NCI-H146 (cell line): Measurements from ENCODE around the gene PANX3.
"Not testable (repeated sequence)": the region's sequence is repeated elsewhere in the genome, so short reads cannot be mapped to it uniquely, and the experiment has no call there.

Experiments used
- DNase-seq: peaks from one replicate; lab custom pipeline; 2025; lab: John Stamatoyannopoulos, UW

PANX3 gene

GRCh38 chr11:124611064-124611463 lies at the start of gene PANX3:
TSS of gene PANX3 (plus strand) at chr11:124611428. CDS start at chr11:124611557, 129 bp downstream.
- no peak for DNase-seq

GRCh38 chr11:124569697-124570096 lies 41.5 kb upstream of the PANX3 start, which contains the start of gene OR8A1:
TSS of gene OR8A1 (plus strand) at chr11:124569997. CDS start at chr11:124570120, 123 bp downstream.
- no peak for DNase-seq

- DNase-seq: no peak
Measured at GRCh38 chr11:124570160-124570559, 41.1 kb upstream of the PANX3 start.

GRCh38 chr11:124577716-124578427 lies 33.4 kb upstream of the PANX3 start:
- no peak for DNase-seq

- DNase-seq: no peak
Measured at GRCh38 chr11:124578761-124579160, 32.5 kb upstream of the PANX3 start.

GRCh38 chr11:124581817-124582216 lies 29.4 kb upstream of the PANX3 start:
- DNase-seq: no peak

- no peak for DNase-seq
Measured at GRCh38 chr11:124582565-124582964, 28.7 kb upstream of the PANX3 start.

- DNase-seq: peak; percentile 56
Measured at GRCh38 chr11:124583781-124584180, 27.4 kb upstream of the PANX3 start.

- DNase-seq: no peak
Measured at GRCh38 chr11:124584681-124585372, 26.4 kb upstream of the PANX3 start.

- DNase-seq: peak; percentile 30
Measured at GRCh38 chr11:124586238-124586860, 24.9 kb upstream of the PANX3 start.

- no peak for DNase-seq
Measured at GRCh38 chr11:124591430-124591829, 19.8 kb upstream of the PANX3 start.

- DNase-seq: no peak
Measured at GRCh38 chr11:124592627-124593026, 18.6 kb upstream of the PANX3 start.

GRCh38 chr11:124595302-124595701 lies 15.9 kb upstream of the PANX3 start:
- no peak for DNase-seq

- DNase-seq: no peak
Measured at GRCh38 chr11:124597626-124598025, 13.6 kb upstream of the PANX3 start.

GRCh38 chr11:124600621-124601320 lies 10.5 kb upstream of the PANX3 start:
- DNase-seq: no peak

GRCh38 chr11:124602193-124602592 lies 9.0 kb upstream of the PANX3 start:
- DNase-seq: no peak

- not testable (repeated sequence) for DNase-seq
Measured at GRCh38 chr11:124602723-124603122, 8.5 kb upstream of the PANX3 start.

- no peak for DNase-seq
Measured at GRCh38 chr11:124605719-124606118, 5.5 kb upstream of the PANX3 start.

GRCh38 chr11:124608147-124608546 lies 3.1 kb upstream of the PANX3 start:
- DNase-seq: no peak

- DNase-seq: no peak
Measured at GRCh38 chr11:124610295-124610694, 933 bp upstream of the PANX3 start.

- DNase-seq: no peak
Measured at GRCh38 chr11:124612045-124612444, 817 bp downstream of the PANX3 start.

- DNase-seq: no peak
Measured at GRCh38 chr11:124612567-124613246, 1.5 kb downstream of the PANX3 start.
